Glomerular endothelial cell (primary cell): Measurements from ENCODE around the gene EVA1C. TPM values are rescaled to one million over a fixed set of nuclear protein-coding genes. Genes with fewer than 3 reads are reported as not detected.
"Not testable (repeated sequence)": the region's sequence is repeated elsewhere in the genome, so short reads cannot be mapped to it uniquely, and the experiment has no call there.

ENCODE experiments used
- DNase-seq: peaks from one replicate; pipeline ENCODE4 v3.0.0-alpha.2; 2011; ENCODE audit warnings: low read depth, low spot score; ENCODE audit errors: extremely low read depth
- total RNA-seq: library from RNA; depleted of rRNA; stranded (reverse); fragments of >200 nt; gene quantifications from 2 replicates; pipeline ENCODE4 v1.2.3, GENCODE V29; 2015

EVA1C gene
- total RNA-seq, 1 donor from 2014 or later = 41.2 TPM

- DNase-seq = no peak
Measured at GRCh38 chr21:32484706-32485380, 72.3 kb downstream of the EVA1C start.

DNA sequence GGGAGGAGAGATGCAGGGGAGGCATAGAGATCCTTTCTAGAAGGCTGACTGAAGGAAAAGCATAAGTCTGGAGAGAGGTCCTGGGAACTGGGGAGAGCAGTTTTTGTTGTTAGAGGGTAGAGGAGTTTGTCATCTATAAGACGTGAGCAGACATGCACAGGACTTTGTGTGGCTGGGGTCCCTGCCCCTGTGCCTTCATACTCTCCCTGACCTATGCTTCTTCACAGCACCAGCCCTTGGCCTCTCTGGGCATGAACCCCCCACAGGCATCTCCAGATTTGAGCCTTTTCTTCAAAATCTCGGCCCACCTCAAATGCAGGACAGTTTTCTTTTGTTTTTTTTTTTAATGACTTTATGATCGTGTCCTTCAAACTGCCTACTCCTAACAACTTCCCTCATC lies 79.9 kb downstream of the EVA1C start:
- DNase-seq = no peak

DNA sequence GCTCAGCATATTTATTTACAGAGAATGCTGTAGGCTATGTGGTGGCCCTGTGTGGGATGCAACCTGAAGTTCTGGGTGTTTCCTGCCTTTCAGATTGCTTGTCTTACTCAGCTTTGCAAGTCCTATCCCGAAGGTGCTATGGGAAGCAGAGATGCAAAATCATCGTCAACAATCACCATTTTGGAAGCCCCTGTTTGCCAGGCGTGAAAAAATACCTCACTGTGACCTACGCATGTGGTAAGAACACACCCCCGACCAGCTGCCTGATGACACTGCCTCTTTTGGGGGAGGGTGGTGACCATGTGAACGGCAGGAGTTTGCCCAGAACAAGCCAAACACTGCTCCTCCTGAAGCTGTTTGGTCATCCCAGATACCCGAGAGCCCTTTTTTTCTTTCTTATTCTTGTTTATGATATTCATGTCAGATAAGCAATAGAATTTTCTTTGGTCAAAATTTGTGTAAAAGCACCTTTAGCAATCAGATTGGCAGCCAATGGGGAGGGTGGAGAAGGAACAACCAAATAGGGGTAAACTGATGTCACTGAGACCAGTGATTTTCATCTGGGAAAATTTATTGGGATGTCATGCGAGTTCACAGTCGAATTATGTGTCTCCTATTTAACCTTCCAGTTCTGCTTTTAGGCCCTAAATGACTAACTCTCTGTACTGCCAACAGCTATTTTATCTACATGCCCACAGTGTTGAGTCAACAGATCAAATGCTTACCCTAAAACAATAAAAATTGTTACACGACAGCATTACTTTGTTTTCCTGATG lies 82.6 kb downstream of the EVA1C start:
- DNase-seq = no peak

- DNase-seq = no peak
Measured at GRCh38 chr21:32496568-32496967, 84.1 kb downstream of the EVA1C start.

GRCh38 chr21:32499249-32500055 lies 86.9 kb downstream of the EVA1C start:
- DNase-seq = no peak

GRCh38 chr21:32503641-32504040 lies 91.1 kb downstream of the EVA1C start:
- DNase-seq = not testable (repeated sequence)

DNA sequence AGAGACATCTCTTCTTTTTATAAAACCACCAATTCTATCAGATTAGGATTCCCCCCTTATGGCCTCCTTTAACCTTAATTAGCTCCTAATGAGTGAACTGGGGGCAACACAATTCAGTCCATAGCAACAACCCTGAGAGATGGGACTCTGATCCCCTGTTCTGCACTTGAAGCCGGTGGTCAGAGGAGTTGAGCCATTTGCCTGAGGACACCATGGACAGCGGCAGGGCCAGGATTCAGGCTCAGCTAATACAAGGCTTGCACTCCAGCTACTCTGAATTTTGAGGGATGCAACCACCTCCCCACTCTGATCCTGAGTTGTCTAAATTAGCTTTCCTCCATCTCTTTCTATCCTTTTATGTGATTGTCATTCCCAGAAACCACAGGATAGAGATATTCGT lies 93.3 kb downstream of the EVA1C start:
- not testable (repeated sequence) for DNase-seq

GRCh38 chr21:32506411-32506965 lies 94.0 kb downstream of the EVA1C start:
- not testable (repeated sequence) for DNase-seq

GRCh38 chr21:32507342-32507919 lies 94.9 kb downstream of the EVA1C start:
- DNase-seq = no peak

- DNase-seq = not testable (repeated sequence)
Measured at GRCh38 chr21:32508036-32508435, 95.5 kb downstream of the EVA1C start.

- DNase-seq = no peak
Measured at GRCh38 chr21:32508558-32508957, 96.1 kb downstream of the EVA1C start.

DNA sequence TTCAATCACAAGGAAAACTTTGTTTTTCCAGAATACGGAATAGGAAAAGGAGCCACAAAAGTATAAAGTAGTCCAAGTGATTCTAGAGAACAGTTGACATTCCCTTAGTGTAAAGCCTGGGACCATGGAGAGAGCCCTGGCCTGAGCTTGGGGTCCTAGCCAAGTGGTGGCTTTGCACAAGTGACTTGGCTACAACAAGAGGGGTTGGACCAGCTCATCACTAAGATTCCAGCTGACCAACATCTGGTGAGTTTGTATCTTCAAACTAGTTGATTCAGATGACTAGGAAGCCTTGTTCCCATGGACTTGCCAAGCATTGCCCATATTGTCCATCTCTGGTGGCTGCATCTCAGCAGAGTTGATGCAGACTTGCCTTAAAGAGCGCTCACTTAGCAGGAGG lies 96.5 kb downstream of the EVA1C start:
- not testable (repeated sequence) for DNase-seq

DNA sequence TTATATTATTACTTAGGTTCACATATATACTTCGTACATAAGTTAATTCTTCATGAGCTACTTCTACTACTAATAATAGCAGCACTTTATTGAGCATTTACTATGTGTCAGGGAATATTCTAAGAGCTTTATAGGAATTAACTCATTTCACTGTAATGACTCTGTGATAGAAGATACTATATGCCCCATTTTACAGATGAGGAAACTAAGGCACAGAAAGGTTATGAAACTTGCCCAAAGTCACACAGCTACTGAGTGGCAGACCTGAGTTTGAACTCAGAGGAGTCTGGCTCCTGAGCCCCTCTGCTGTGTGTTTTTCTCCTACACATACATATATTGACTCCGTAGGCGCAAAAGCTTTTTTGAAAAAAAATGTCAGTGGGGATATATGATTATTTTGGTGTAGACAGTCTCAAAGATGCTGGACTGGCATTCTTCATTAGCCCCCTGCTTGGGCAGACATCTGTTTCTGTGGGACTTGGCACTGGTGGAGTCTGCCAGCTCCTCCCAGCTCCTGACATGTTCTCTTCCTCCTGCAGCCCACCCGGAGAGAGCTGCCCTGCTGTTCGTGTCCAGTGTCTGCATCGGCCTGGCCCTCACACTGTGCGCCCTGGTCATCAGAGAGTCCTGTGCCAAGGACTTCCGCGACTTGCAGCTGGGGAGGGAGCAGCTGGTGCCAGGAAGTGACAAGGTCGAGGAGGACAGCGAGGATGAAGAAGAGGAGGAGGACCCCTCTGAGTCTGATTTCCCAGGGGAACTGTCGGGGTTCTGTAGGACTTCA lies 102.0 kb downstream of the EVA1C start:
- no peak for DNase-seq

DNA sequence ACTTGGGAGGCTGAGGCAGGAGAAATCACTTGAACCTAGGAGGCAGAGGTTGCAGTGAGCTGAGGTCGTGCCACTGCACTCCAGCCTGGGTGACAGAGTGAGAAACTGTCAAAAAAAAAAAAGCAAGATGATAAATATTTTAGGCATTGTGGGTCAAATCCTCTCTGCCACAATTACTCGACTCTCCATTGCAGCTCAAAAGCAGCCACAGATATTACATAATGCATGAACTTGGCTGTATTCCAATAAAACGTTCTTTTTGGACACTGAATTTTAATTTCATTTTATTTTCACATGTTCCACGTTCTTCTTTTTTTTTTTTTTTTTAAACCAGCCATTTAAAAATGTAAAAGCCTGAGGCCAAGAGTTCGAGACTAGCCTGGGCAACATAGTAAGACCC lies 103.4 kb downstream of the EVA1C start:
- DNase-seq = no peak

GRCh38 chr21:32516756-32517649 lies 104.5 kb downstream of the EVA1C start:
- DNase-seq = no peak

- no peak for DNase-seq
Measured at GRCh38 chr21:32519945-32520874, 107.7 kb downstream of the EVA1C start.

DNA sequence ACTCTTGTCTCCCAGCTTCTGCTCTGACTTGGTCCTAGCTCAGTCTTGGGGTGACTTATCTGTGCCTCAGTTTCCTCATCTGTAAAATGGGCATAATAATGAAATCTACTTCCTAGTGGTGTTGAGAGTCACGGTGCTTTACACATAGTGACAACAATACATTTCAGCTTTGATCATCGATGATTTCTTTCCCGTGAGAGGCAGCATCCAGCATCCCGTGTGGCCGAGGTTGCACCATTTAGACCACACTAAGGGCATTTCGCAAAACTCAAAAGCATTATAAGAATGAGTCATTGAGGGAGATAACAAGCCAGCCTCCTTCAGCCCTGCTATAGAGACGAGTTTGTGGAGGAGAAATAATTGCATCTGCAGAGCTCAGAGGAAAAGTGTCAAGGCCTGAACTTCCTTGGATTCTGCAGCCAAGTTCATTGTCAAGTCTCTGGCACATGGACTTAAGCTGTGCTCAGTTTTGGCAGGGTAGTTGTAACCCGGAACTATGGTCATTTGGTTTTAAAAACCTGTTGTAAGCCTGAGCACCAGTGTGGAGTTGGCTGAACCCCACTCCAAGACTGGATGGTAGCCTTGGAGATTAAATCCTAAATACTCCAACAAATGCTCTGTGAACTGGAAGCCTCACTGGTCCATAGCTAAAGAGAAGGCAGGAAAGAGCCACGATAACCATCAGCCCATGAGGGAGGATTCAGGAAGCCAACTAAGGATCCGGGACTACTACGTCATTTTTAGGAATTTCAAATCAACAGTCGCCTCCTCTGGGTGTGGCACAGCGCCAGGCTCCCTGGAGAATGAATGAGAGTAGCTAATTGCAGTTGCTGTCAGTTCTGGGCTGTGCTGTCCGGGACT lies 108.6 kb downstream of the EVA1C start:
- DNase-seq = peak; percentile 98
